NCI-H146 (cell line): ENCODE results near the gene C6orf89.
"Not testable (repeated sequence)": the region's sequence is repeated elsewhere in the genome, so short reads cannot be mapped to it uniquely, and the experiment has no call there.

Experiments used
- DNase-seq: peaks from one replicate; lab custom pipeline; 2025; lab: John Stamatoyannopoulos, UW

The C6orf89 gene

DNA sequence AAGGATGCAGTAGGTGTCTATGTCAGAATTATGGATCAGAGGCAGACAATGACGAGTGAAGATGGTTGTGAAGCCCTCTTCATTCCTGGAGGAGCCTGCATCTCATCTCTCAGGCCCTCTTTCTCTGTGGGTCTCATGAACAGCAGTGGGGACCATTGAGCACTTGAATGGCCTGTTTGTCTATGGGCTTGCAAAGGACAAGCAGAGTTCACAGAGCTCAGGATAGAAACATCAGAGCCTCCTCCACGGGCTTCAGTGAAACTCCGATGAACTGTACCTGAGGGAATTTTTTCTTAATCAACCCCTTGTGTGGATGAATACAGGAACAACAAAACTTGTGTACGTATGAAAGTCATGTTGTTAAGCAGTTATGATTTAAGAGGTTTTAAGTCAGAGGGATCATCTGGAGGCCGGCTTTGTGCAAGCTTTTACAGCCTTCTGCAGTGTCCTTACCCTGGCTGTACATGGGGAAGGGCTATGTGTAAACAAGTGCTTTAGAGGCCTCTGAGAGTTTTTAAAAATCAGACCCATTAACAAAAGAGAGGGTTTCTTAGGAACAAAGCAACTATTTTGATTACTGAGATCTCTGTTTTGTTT lies 39.1 kb downstream of the C6orf89 start:
- DNase-seq = no peak

DNA sequence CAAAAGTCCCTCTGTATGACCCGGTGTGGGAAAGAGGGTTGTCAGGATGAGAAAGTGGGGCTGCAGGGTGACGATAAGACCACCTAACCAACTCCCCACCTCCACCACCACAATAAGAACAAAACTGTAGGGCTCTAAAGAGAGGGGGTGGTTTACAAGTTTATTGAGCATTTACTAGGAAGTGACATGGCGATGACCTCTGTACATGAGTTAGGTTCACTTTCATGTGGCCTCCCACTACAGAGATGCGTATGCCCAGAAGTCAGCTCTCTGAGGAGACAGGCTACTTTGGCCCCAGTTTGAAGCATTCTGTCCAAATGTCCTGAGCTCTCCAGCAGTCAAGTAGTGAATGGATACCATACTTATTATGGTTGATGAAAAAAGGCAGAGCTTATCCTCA lies 40.1 kb downstream of the C6orf89 start:
- DNase-seq = no peak

DNA sequence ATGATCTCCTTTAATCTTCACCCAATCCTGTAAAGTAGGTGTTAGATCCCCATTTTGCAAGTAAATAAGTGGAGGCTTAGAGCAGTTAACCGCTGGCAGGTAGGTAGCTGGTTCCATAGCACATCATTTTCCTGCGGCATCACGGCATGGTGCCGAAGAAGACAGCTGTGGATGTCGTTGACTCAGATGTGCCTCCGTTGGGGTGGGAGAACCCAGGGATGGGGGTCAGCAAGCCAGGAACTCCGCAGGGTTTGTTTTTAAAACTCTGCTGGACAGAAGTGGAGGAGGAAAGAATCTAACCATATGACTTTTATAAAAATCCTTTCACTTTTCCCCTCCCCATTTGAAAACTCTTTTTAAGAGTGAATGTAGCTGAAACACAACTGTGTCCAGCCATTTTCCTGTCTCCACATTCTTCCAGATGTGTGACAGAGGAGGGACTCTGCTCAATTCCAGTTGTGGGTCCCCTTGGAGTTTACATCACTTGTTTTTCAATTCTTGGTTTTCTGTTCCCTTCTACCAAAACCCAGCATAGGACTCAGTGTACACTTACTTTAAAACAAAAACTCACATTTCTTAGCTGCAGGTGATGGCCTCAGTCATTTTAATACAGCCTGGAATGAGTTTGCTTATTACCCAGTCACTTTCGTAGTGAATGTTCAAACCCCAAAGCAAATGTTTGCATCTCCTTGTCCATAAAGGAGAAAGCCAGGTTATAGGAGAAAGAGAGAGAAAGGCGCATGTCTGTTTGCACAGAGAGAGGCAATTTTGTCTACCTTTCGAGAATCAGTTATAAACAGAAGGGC lies 41.2 kb downstream of the C6orf89 start:
- DNase-seq = no peak

- no peak for DNase-seq
Observed at GRCh38 chr6:36927691-36928546, 42.2 kb downstream of the C6orf89 start.

- no peak for DNase-seq
Observed at GRCh38 chr6:36928547-36928918, 42.8 kb downstream of the C6orf89 start.

GRCh38 chr6:36929152-36929551 lies 43.4 kb downstream of the C6orf89 start:
- no peak for DNase-seq

DNA sequence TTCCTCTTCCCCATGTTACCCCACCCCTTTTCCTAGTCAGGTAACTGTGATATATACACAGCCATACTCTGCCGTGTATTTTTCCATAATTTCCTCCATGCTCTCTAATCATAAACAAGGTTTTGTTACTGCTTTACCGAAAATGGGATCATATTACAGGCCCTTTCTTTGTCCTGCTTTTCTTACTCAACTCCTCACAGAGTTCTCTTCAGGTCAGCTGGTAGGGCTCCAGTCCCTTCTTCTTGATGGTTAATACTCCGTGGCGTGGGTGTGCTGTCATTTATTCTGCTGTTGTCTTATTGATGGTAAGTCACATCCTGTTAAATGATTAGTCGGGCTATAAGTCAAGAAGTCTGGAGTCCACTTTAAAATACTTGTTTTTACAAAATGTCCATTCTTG lies 43.9 kb downstream of the C6orf89 start:
- no peak for DNase-seq

- DNase-seq = no peak
Observed at GRCh38 chr6:36930483-36930882, 44.7 kb downstream of the C6orf89 start.

DNA sequence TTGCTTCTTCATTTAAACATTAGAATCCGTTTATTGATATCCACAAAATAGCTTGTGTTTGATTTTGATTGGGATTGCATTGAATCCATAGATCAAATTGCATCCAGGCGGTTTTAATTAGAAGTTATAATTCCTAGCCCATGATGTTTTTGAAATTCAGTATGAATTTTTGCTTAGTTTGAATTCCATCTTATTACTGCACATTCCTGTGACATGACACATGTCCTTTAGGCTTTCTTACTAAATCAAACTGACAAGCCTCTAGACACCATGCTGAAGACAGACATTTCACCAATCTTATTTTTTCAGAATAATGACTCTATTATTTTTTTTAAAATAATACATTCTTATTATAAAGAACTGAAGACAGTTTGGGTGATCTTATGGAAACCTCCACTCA lies 47.4 kb downstream of the C6orf89 start:
- DNase-seq = no peak

- DNase-seq = no peak
Observed at GRCh38 chr6:36933519-36933918, 47.8 kb downstream of the C6orf89 start.

GRCh38 chr6:36934901-36935300 lies 49.1 kb downstream of the C6orf89 start:
- no peak for DNase-seq

DNA sequence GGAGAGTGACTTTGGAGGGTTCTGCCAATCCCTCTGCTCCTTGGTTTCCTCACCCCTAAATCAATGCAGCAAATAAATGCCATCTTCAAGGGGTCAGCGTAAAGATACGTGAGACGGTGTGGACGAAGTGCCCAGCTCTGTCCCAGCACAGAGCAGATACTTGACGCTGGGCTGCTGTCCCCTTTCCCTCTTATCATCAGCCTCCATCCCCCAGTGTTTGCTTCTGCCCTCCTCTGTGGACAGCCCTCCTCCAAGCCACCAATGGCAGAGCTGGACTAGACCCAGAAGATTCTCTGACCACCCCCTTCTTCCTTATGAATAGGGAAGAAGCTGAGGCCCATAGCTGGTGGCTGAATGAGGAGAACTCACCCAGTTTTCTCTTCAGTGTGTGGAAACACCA lies 51.1 kb downstream of the C6orf89 start:
- no peak for DNase-seq

- no peak for DNase-seq
Observed at GRCh38 chr6:36937896-36938295, 52.1 kb downstream of the C6orf89 start.

- no peak for DNase-seq
Observed at GRCh38 chr6:36938536-36938935, 52.8 kb downstream of the C6orf89 start.

DNA sequence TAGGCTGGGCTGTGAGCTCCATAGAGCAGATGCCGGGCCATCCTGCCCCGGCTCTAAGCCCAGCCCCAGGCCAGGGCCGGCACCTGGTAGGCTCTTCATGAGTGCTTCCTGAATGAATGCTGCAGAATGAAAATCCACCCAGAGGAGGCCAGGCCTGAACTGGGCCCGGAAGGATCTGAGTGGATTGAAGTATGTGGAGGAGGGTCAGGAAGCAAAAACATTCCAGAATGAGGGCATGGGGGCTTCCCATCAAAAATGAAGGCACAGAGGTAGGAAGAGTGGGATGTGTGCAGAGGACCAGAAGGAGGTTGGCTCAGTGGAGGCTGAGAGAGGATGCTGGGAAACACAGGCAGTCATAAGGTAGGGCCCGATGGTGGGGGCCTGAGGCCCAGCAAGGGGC lies 53.3 kb downstream of the C6orf89 start:
- not testable (repeated sequence) for DNase-seq

DNA sequence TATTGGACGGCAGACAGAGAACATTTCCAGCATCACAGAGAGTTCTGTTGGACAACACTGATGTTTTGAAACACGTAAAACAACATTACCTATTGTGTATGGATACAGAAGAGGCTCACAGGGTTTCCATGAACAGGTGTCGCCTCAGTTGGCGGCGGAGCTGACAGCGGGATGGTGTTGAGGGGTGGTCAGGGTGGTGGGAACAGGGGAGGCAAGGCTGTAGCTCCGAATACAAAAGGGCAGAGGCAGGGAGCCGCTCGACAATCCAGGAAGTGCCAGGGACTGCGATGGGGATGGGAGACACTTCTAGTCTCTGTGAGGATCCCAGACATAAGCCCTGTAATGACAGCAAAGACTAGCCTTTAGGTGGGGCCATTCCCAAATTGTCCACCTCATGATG lies 54.3 kb downstream of the C6orf89 start:
- DNase-seq = no peak

DNA sequence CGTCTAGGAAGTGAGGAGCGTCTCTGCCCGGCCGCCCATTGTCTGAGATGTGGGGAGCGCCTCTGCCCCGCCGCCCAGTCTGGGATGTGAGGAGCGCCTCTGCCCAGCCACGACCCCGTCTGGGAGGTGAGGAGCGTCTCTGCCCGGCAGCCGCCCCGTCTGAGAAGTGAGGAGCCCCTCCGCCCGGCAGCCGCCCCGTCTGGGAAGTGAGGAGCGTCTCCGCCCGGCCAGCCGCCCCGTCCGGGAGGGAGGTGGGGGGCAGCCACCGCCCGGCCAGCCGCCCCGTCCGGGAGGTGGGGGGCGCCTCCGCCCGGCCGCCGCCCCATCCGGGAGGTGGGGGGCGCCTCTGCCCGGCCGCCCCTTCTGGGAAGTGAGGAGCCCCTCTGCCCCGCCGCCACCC lies 55.8 kb downstream of the C6orf89 start:
- not testable (repeated sequence) for DNase-seq

DNA sequence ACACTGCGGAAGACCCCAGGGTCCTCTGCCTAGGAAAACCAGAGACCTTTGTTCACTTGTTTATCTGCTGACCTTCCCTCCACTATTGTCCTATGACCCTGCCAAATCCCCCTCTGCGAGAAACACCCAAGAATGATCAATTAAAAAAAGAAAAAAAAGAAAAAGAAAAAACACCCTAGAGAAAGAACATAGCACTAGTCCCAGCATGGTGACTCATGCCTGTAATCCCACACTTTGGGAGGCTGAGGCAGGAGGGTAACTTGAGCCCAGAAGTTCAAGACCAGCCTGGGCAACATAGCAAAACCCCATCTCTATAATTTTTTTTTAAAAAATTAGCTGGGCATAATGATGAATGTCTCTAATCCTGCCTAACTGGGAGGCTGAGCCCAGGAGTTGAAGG lies 56.6 kb downstream of the C6orf89 start:
- DNase-seq = not testable (repeated sequence)

GRCh38 chr6:36944650-36945049 lies 58.9 kb downstream of the C6orf89 start:
- no peak for DNase-seq

- DNase-seq = no peak
Observed at GRCh38 chr6:36945301-36945700, 59.5 kb downstream of the C6orf89 start.

DNA sequence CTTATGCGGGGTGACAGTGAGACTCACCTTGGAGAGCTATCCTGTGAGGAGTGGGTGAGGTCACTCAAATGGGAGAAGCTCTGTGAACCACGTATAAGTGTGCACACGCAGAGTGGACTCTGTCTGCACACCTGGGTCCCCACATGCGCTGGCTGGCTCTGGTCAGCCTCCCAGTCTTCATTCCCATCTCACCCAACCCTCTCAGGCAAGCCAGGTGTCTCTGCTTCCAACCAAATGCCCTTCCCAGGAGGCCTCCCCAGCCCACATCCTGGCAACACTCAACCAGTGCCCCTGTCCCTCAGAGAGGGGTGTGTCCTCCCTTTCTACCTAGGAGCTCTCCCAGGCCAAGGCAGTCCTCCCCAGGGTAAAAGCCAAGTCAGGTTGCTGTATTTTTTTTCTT lies 60.8 kb downstream of the C6orf89 start:
- peak; percentile 12 for DNase-seq

GRCh38 chr6:36947570-36948351 lies 62.0 kb downstream of the C6orf89 start:
- DNase-seq = no peak
